ENCODE measurements around the gene SARDH. TPM values are rescaled to one million over a fixed set of nuclear protein-coding genes. Genes with fewer than 3 reads are reported as not detected.
"Not testable (repeated sequence)": the region's sequence is repeated elsewhere in the genome, so short reads cannot be mapped to it uniquely, and the experiment has no call there.

SARDH gene
- total RNA-seq, 4 donors from 2014 or later: 0.10 to 0.29 TPM; not detected in 2

DNA sequence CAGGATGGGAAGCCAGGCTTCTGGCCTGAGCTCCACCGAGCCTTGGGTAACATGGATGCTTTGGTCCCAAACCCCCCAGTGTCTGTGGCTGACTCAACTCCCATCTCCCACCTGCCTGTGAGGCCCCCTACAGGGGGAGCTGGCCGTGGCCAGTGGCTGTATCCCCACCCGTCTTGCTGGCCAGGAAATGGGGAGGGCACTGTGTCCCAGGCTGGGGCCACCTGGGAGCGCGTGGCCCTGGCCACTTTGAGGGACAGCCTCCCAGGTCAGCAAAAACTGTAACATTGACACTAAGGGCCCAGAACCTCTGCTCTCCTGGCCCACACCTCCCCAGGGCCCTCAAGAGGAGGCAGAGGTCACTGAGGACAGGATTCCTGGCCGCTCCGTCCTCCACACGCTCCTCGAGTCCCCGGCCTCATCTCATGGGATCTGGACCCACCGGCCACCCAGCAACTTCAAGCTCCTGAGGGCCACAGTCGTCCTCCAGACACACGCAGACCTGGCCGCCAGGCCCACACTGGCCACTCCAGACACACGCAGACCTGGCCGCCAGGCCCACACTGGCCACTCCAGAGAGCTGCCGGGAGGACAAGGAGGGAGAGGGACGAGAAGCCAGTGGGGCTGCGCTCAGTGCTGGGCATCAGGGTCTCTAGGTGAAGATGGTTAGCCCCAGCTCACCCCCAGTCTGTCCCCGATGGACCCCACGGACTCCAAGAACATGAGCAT lies 57.7 kb downstream of the SARDH start:
- DNase-seq (ENCODE audit: low spot score in 2 of 2): no peak
- WGBS, 2 donors: 87 to 95% methylated on average over 19 to 21 of the region's 21 CpGs
- no peak overlapping the region for H3K4me3 ChIP-seq (ENCODE audit: low read depth, poor library complexity, severe bottlenecking)
- TF ChIP-seq CTCF (IDR thresholded peaks at IDR 0.05): no peak
- no peak for TF ChIP-seq POLR2A (IDR thresholded peaks at IDR 0.05)
- intact Hi-C loops (cut with DNase I; ENCODE audit: low total_unique reads): no loop called here

GRCh38 chr9:133679466-133680061 lies 58.6 kb downstream of the SARDH start:
- 62 to 80% methylated on average over 32 to 34 of the region's 35 CpGs for WGBS, 2 donors
- intact Hi-C loops (cut with DNase I; ENCODE audit: low total_unique reads): no loop called here
- no peak for TF ChIP-seq POLR2A (IDR thresholded peaks at IDR 0.05)
- TF ChIP-seq CTCF (IDR thresholded peaks at IDR 0.05): no peak
- no peak overlapping the region for H3K4me3 ChIP-seq (ENCODE audit: low read depth, poor library complexity, severe bottlenecking)
- DNase-seq (ENCODE audit: low spot score in 2 of 2): no peak

- intact Hi-C loops (cut with DNase I; ENCODE audit: low total_unique reads): no loop called here
- H3K4me3 ChIP-seq (ENCODE audit: low read depth, poor library complexity, severe bottlenecking): no peak overlapping the region
- TF ChIP-seq CTCF (IDR thresholded peaks at IDR 0.05) (no peak), POLR2A (IDR thresholded peaks at IDR 0.05) (no peak)
- WGBS, 2 donors: 71 to 79% methylated on average over 15 of the region's 15 CpGs
- DNase-seq (ENCODE audit: low spot score in 2 of 2): no peak
These were observed 59.1 kb downstream of the SARDH start for GRCh38 chr9:133679056-133679455.

DNA sequence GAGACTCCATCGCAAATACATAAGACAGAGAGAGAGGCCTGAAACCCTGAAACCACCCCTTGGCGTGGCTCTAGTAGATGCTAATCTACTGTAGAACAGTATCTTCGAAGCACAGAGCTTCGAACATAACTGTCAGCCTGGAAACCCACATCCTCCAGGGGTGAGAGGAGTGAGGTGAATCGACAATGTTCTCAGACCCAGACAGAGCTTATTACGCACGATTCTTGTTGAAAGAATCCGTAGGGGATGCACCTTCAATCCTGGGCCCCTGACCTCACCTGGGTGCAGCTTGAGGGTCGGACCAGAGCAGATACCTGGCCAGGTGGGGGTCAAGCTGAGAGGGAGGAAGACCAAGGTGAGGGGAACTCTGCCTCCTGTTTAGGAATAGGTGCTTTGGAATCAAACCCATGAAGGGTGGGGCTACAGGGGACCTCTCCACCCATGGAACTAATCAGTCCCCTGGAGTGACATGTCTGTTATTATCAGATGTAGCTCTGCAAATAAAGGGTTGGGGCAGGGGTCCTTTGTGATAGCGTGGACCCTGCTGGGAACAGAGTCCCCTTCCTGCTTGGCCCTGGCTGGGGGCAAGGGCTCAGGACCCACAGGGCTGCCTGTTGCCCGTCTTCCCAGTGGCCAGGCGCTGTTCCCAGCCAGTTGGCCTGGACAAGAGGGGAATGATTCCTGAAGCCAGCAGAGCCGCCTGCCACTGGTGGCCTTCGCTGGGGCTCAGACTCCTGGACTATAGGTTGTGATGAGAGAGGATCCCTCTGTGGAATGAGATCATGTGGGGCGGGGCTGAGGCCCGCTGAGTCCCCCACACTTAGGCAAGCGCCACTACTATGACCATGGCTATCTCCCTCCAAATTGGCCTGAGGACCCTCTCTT lies 60.8 kb downstream of the SARDH start:
- TF ChIP-seq CTCF (IDR thresholded peaks at IDR 0.05) (no peak), POLR2A (IDR thresholded peaks at IDR 0.05) (no peak)
- 90 to 91% methylated on average over 13 to 14 of the region's 17 CpGs for WGBS, 2 donors
- no peak overlapping the region for H3K4me3 ChIP-seq (ENCODE audit: low read depth, poor library complexity, severe bottlenecking)
- intact Hi-C loops (cut with DNase I; ENCODE audit: low total_unique reads): loop anchor here (2.0 kb wide), 1 partner anchor 41 kb away; the partner anchor contains the start of gene DBH
- DNase-seq (ENCODE audit: low spot score in 2 of 2): no peak

GRCh38 chr9:133676450-133676849 lies 61.7 kb downstream of the SARDH start:
- intact Hi-C loops (cut with DNase I; ENCODE audit: low total_unique reads): loop anchor here (2.0 kb wide), 1 partner anchor 40 kb away; the partner anchor contains the start of gene DBH
- no peak for DNase-seq (ENCODE audit: low spot score in 2 of 2)
- TF ChIP-seq POLR2A (IDR thresholded peaks at IDR 0.05) (no peak), CTCF (IDR thresholded peaks at IDR 0.05) (no peak)
- no peak overlapping the region for H3K4me3 ChIP-seq (ENCODE audit: low read depth, poor library complexity, severe bottlenecking)
- WGBS, 2 donors: 78 to 83% methylated on average over 10 of the region's 10 CpGs

DNA sequence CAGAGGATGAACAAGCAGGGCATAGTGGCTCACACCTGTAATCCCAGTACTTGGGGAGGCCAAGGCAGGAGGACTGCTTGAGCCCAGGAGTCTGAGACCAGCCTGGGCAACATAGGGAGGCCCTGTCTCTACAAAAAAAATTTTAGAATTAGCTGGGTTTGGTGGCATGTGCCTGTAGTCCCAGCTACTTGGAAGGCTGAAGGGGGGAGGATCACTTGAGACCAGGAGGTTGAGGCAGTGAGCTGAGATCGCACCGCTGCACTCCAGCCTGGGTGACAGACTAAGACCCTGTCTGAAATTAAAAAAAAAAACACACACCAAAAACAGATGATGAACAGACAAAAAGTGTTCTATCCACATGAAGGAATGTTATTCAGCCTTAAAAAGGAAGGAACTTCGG lies 62.4 kb downstream of the SARDH start:
- DNase-seq (ENCODE audit: low spot score in 2 of 2); H3K4me3 ChIP-seq (ENCODE audit: low read depth, poor library complexity, severe bottlenecking): not testable (repeated sequence)
- WGBS, 2 donors: 92 to 94% methylated on average over 3 of the region's 3 CpGs
- intact Hi-C loops (cut with DNase I; ENCODE audit: low total_unique reads): loop anchor here (2.0 kb wide), 1 partner anchor 39 kb away; the partner anchor contains the start of gene DBH
